Measurements from ENCODE around the gene TMEM87B. TPM values are rescaled to one million over a fixed set of nuclear protein-coding genes. Genes with fewer than 3 reads are reported as not detected.

TMEM87B gene
- total RNA-seq, 1 experiment from 2014 or later: 37.0 TPM

DNA sequence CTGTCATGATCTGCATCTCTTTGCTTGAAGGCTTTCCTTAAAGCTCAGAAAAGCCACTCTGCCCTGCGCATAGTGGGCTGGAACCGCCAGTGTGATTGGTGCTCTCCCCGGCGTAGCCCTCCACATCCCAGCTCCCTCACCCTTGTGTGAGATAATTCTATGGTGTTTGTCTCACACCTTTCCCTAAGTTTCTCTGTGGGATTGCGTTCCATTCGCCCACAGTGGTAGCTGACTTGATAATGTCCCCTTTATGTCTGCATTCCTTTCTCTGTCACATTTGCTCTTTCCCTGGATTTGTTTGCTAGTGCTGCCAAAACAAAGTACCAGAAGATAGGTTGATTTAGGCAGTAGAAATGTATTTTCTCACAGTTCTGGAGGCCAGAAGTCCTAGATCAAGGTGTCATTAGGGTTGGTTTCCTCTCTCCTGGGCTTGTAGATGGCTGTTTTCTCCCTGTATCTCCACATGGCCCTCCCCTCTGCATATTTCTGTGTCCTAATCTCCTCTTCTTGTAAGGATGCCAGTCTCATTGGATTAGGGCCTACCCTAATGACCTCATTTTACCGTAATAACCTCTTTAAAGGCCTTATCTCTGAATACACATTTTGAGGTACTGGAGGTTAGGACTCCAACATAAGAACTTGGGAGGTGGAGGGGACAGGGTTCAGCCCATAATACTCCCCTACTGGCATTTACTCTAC is 7.4 kb upstream of the TMEM87B start:
- no peak overlapping the region for H3K27ac Mint-ChIP-seq (ENCODE audit: unreplicated experiment)
- intact Hi-C loops (cut with micrococcal nuclease; ENCODE audit: unreplicated experiment): loop anchor here (1.0 kb wide), 2 partner anchors 147 to 160 kb away; no protein-coding TSS in a partner anchor
- peaks cover 8% of the 10 kb centered on the region for H3K4me1 Mint-ChIP-seq (ENCODE audit: low read depth, unreplicated experiment)
- no peak for DNase-seq
- H3K9me3 Mint-ChIP-seq (ENCODE audit: low read depth, unreplicated experiment): no peaks in the 10 kb centered on the region
- CTCF ChIA-PET: interaction anchor here (0.6 to 1.5 kb wide), 3 partner anchors 149 to 160 kb away, joined by 4 to 5 read pairs (median 5); partner anchors contain the start of gene MERTK
- H3K27me3 Mint-ChIP-seq (ENCODE audit: unreplicated experiment): peaks cover 7% of the 10 kb centered on the region
- no peak for TF ChIP-seq CTCF (IDR thresholded peaks at IDR 0.05; ENCODE audit: unreplicated experiment)
- no TSS peak for BruUV-seq (replicated peaks)
- H3K4me3 Mint-ChIP-seq (ENCODE audit: low read depth, unreplicated experiment): no peak overlapping the region
- no peaks in the 10 kb centered on the region for H3K36me3 Mint-ChIP-seq (ENCODE audit: insufficient read depth, unreplicated experiment)

GRCh38 chr2:112048236-112048592 is 6.9 kb upstream of the TMEM87B start:
- Mint-ChIP-seq H3K4me3 (ENCODE audit: low read depth, unreplicated experiment) (no peak overlapping the region), H3K27me3 (ENCODE audit: unreplicated experiment) (peaks cover 7% of the 10 kb centered on the region), H3K36me3 (ENCODE audit: insufficient read depth, unreplicated experiment) (no peaks in the 10 kb centered on the region), H3K27ac (ENCODE audit: unreplicated experiment) (no peak overlapping the region), H3K9me3 (ENCODE audit: low read depth, unreplicated experiment) (no peaks in the 10 kb centered on the region), H3K4me1 (ENCODE audit: low read depth, unreplicated experiment) (peaks cover 10% of the 10 kb centered on the region)
- no peak for DNase-seq
- no TSS peak for BruUV-seq (replicated peaks)
- no peak for TF ChIP-seq CTCF (IDR thresholded peaks at IDR 0.05; ENCODE audit: unreplicated experiment)
- intact Hi-C loops (cut with micrococcal nuclease; ENCODE audit: unreplicated experiment): loop anchor here (1.0 kb wide), 2 partner anchors 148 to 161 kb away; no protein-coding TSS in a partner anchor
- CTCF ChIA-PET: no interaction called here

DNA sequence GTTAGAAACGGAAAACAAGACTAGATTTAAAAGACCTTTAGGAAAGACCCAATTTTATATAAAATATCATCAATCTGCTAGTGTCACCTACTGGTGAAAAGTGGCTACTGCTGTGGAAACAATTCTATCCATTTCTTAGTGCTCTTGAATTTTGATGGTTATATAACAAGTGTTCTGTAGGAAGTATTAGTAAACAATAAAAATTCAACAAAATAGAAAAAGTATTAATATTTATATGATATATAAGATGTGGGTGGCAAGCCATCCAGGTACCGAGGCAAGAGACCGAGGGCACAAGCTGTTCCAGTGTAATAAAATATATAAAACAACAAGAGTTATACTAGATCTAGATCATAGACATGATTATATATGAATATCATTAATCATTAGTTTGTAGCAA is 6.2 kb upstream of the TMEM87B start:
- no TSS peak for BruUV-seq (replicated peaks)
- TF ChIP-seq CTCF (IDR thresholded peaks at IDR 0.05; ENCODE audit: unreplicated experiment): peak; percentile 33
- CTCF ChIA-PET: interaction anchor here (0.8 to 1.4 kb wide), 3 partner anchors 27 to 161 kb away, joined by 3 to 8 read pairs (median 3); partner anchors contain the start of gene MERTK

GRCh38 chr2:112050316-112050715 is 4.8 kb upstream of the TMEM87B start:
- no TSS peak for BruUV-seq (replicated peaks)
- no peak for TF ChIP-seq CTCF (IDR thresholded peaks at IDR 0.05; ENCODE audit: unreplicated experiment)
- CTCF ChIA-PET: interaction anchor here (1.4 kb wide), 1 partner anchor 26 kb away, joined by 3 read pairs; no protein-coding TSS in a partner anchor
- DNase-seq: no peak
- Mint-ChIP-seq H3K27ac (ENCODE audit: unreplicated experiment) (no peak overlapping the region), H3K9me3 (ENCODE audit: low read depth, unreplicated experiment) (no peaks in the 10 kb centered on the region), H3K27me3 (ENCODE audit: unreplicated experiment) (no peaks in the 10 kb centered on the region), H3K36me3 (ENCODE audit: insufficient read depth, unreplicated experiment) (peaks cover 12% of the 10 kb centered on the region), H3K4me3 (ENCODE audit: low read depth, unreplicated experiment) (no peak overlapping the region), H3K4me1 (ENCODE audit: low read depth, unreplicated experiment) (peaks cover 17% of the 10 kb centered on the region)
- intact Hi-C loops (cut with micrococcal nuclease; ENCODE audit: unreplicated experiment): loop anchor here (10.0 kb wide), 1 partner anchor 64 kb away; no protein-coding TSS in a partner anchor

More for the DNA sequence above, 6.2 kb upstream of the TMEM87B start:
- Mint-ChIP-seq H3K4me3 (ENCODE audit: low read depth, unreplicated experiment) (no peak overlapping the region), H3K4me1 (ENCODE audit: low read depth, unreplicated experiment) (peaks cover 17% of the 10 kb centered on the region), H3K9me3 (ENCODE audit: low read depth, unreplicated experiment) (no peaks in the 10 kb centered on the region), H3K27ac (ENCODE audit: unreplicated experiment) (no peak overlapping the region), H3K36me3 (ENCODE audit: insufficient read depth, unreplicated experiment) (no peaks in the 10 kb centered on the region), H3K27me3 (ENCODE audit: unreplicated experiment) (peaks cover 5% of the 10 kb centered on the region)
- intact Hi-C loops (cut with micrococcal nuclease; ENCODE audit: unreplicated experiment): loop anchor here (1.0 kb wide), 2 partner anchors 149 to 162 kb away; no protein-coding TSS in a partner anchor
- DNase-seq: peak; percentile 44
